C4-2B (cell line): ENCODE measurements around the gene SLC26A2.

Experiments used
- ZFX ChIP-seq: fragments of 450-650 bp; IDR thresholded peaks from 2 replicates; pipeline ENCODE4 v1.6.1; 2017
- TF ChIP-seq, protein P1 (sequence below): fragments of 450-650 bp; conservative IDR thresholded peaks from 2 replicates; pipeline ENCODE4 v1.5.1; 2017; ENCODE audit warnings: mild to moderate bottlenecking

DNA sequence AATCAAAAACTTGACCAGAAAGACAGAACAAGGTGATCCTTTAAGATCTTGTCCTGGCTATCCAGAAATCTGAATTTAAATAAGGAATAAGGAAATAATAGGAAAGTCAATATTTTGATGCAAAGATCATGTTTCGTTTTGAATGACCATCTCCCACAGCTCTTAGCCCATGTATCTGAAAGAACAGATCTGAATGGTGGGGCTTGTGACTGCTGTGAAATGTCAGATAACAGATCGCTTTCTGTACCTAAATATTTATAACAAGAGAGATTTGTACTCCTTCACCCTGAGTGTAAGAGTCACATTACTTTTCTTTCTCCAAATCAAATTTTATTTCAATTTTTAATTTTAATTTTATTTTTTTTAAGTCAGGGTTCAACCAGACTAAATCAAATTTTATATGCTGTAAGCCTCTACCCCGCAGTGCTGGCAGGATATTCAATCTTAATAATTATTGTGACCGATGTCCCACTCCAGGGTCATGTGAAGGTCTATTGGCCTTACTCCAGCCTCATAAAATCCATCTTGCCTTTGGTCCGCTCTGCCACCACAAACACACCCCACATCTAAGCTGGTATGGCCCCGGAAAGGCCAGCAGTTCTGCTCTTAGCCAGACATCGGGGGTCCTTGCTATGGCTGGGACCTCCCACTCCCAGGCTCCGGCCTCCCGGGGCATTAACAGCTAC is 7.0 kb upstream of the SLC26A2 start:
- TF ChIP-seq, protein P1, sequence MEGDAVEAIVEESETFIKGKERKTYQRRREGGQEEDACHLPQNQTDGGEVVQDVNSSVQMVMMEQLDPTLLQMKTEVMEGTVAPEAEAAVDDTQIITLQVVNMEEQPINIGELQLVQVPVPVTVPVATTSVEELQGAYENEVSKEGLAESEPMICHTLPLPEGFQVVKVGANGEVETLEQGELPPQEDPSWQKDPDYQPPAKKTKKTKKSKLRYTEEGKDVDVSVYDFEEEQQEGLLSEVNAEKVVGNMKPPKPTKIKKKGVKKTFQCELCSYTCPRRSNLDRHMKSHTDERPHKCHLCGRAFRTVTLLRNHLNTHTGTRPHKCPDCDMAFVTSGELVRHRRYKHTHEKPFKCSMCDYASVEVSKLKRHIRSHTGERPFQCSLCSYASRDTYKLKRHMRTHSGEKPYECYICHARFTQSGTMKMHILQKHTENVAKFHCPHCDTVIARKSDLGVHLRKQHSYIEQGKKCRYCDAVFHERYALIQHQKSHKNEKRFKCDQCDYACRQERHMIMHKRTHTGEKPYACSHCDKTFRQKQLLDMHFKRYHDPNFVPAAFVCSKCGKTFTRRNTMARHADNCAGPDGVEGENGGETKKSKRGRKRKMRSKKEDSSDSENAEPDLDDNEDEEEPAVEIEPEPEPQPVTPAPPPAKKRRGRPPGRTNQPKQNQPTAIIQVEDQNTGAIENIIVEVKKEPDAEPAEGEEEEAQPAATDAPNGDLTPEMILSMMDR: no peak
- no peak for TF ChIP-seq ZFX
